Measurements from ENCODE around the gene C1GALT1C1. TPM values are rescaled to one million over a fixed set of nuclear protein-coding genes. Genes with fewer than 3 reads are reported as not detected.
"Not testable (repeated sequence)": the region's sequence is repeated elsewhere in the genome, so short reads cannot be mapped to it uniquely, and the experiment has no call there.

C1GALT1C1 gene
- 15.9 TPM for total RNA-seq

- FAIRE-seq (no peak), DNase-seq (ENCODE audit: low spot score in 2 of 2) (peak; percentile 67 to 69)
These were observed at the start of gene C1GALT1C1 for GRCh38 chrX:120629667-120630537. Gene C1GALT1C1, minus strand, starts transcription at chrX:120630054. Its CDS starts 2,888 bp downstream, at chrX:120627166.

- DNase-seq (ENCODE audit: low spot score in 2 of 2) (no peak), FAIRE-seq (no peak)
These were observed 47.3 kb upstream of the C1GALT1C1 start for GRCh38 chrX:120677004-120677652.

GRCh38 chrX:120672841-120673530, 43.1 kb upstream of the C1GALT1C1 start:
- FAIRE-seq (no peak), DNase-seq (ENCODE audit: low spot score in 2 of 2) (no peak)

GRCh38 chrX:120672389-120672788, 42.5 kb upstream of the C1GALT1C1 start:
- FAIRE-seq, result no peak
- DNase-seq (ENCODE audit: low spot score in 2 of 2), result peak in 1 of 2 donors; percentile 1

GRCh38 chrX:120671963-120672362, 42.1 kb upstream of the C1GALT1C1 start:
- DNase-seq (ENCODE audit: low spot score in 2 of 2) (no peak), FAIRE-seq (no peak)

- FAIRE-seq, result no peak
These were observed 38.5 kb upstream of the C1GALT1C1 start for GRCh38 chrX:120668357-120668756.

GRCh38 chrX:120664535-120664934, 34.7 kb upstream of the C1GALT1C1 start:
- DNase-seq (ENCODE audit: low spot score in 2 of 2); FAIRE-seq: not testable (repeated sequence)

More at GRCh38 chrX:120668357-120668756, 38.5 kb upstream of the C1GALT1C1 start:
- no peak for DNase-seq (ENCODE audit: low spot score in 2 of 2)

- DNase-seq (ENCODE audit: low spot score in 2 of 2) (no peak), FAIRE-seq (no peak)
These were observed 34.2 kb upstream of the C1GALT1C1 start for GRCh38 chrX:120664081-120664480.

GRCh38 chrX:120662662-120663061, 32.8 kb upstream of the C1GALT1C1 start:
- no peak for FAIRE-seq

GRCh38 chrX:120660637-120661036, 30.8 kb upstream of the C1GALT1C1 start:
- no peak for FAIRE-seq
- no peak for DNase-seq (ENCODE audit: low spot score in 2 of 2)

More at GRCh38 chrX:120662662-120663061, 32.8 kb upstream of the C1GALT1C1 start:
- DNase-seq (ENCODE audit: low spot score in 2 of 2), result no peak

- DNase-seq (ENCODE audit: low spot score in 2 of 2), result no peak
- no peak for FAIRE-seq
These were observed 23.1 kb upstream of the C1GALT1C1 start for GRCh38 chrX:120653000-120653399.

- DNase-seq (ENCODE audit: low spot score in 2 of 2); FAIRE-seq: not testable (repeated sequence)
These were observed 22.4 kb upstream of the C1GALT1C1 start for GRCh38 chrX:120652256-120652655.

GRCh38 chrX:120647127-120647526, 17.3 kb upstream of the C1GALT1C1 start:
- FAIRE-seq (no peak), DNase-seq (ENCODE audit: low spot score in 2 of 2) (no peak)

- FAIRE-seq (no peak), DNase-seq (ENCODE audit: low spot score in 2 of 2) (no peak)
These were observed 13.0 kb upstream of the C1GALT1C1 start for GRCh38 chrX:120642871-120643270.

- DNase-seq (ENCODE audit: low spot score in 2 of 2) (no peak), FAIRE-seq (no peak)
These were observed 8.8 kb upstream of the C1GALT1C1 start for GRCh38 chrX:120638619-120639018.

- DNase-seq (ENCODE audit: low spot score in 2 of 2), result no peak
- no peak for FAIRE-seq
These were observed 4.5 kb downstream of the C1GALT1C1 start for GRCh38 chrX:120625371-120625770.

- no peak for DNase-seq (ENCODE audit: low spot score in 2 of 2)
- no peak for FAIRE-seq
These were observed 11.7 kb downstream of the C1GALT1C1 start for GRCh38 chrX:120617996-120618630.

GRCh38 chrX:120614816-120615215, 15.0 kb downstream of the C1GALT1C1 start:
- FAIRE-seq (no peak), DNase-seq (ENCODE audit: low spot score in 2 of 2) (no peak)

- no peak for FAIRE-seq
- DNase-seq (ENCODE audit: low spot score in 2 of 2), result no peak
These were observed 17.8 kb downstream of the C1GALT1C1 start for GRCh38 chrX:120612086-120612485.

GRCh38 chrX:120604361-120604782, 25.5 kb downstream of the C1GALT1C1 start:
- DNase-seq (ENCODE audit: low spot score in 2 of 2), result peak in 1 of 2 donors; percentile 7
- FAIRE-seq, result no peak

All from frontal cortex (tissue), 4 donors.